ENCODE measurements around the gene SNRNP70.
A peak's percentile ranks its signal among the peaks of the same experiment; 100 is the strongest.

The SNRNP70 gene

GRCh38 chr19:49101160-49101559, 15.9 kb downstream of the SNRNP70 start:
- peaks cover 8% of the 10 kb centered on the region for H3K4me1 Mint-ChIP-seq
- DNase-seq = no peak
- peaks cover 50% of the 10 kb centered on the region for H3K36me3 Mint-ChIP-seq
- no peaks in the 10 kb centered on the region for H3K9me3 Mint-ChIP-seq
- no peak overlapping the region for H3K4me3 Mint-ChIP-seq
- CTCF ChIA-PET = interaction anchor here (5.6 kb wide), 1 partner anchor 13 kb away, joined by 37 read pairs; the partner anchor contains the start of gene LIN7B
- H3K27ac Mint-ChIP-seq = no peak overlapping the region
- H3K27me3 Mint-ChIP-seq = no peaks in the 10 kb centered on the region

GRCh38 chr19:49102303-49102702, 17.1 kb downstream of the SNRNP70 start:
- CTCF ChIA-PET = interaction anchor here (5.6 kb wide), 1 partner anchor 12 kb away, joined by 37 read pairs; the partner anchor contains the start of gene LIN7B
- Mint-ChIP-seq H3K9me3 (no peaks in the 10 kb centered on the region), H3K4me3 (no peak overlapping the region), H3K4me1 (peaks cover 10% of the 10 kb centered on the region), H3K36me3 (peaks cover 55% of the 10 kb centered on the region), H3K27me3 (no peaks in the 10 kb centered on the region), H3K27ac (no peak overlapping the region)
- no peak for DNase-seq

GRCh38 chr19:49103331-49104085, 18.3 kb downstream of the SNRNP70 start:
- no peak for DNase-seq
- Mint-ChIP-seq H3K36me3 (peaks cover 53% of the 10 kb centered on the region), H3K27ac (no peak overlapping the region), H3K27me3 (no peaks in the 10 kb centered on the region), H3K4me3 (no peak overlapping the region), H3K9me3 (no peaks in the 10 kb centered on the region), H3K4me1 (peaks cover 4% of the 10 kb centered on the region)
- CTCF ChIA-PET = no interaction called here

- peaks cover 54% of the 10 kb centered on the region for H3K36me3 Mint-ChIP-seq
- H3K4me3 Mint-ChIP-seq = no peak overlapping the region
- DNase-seq = no peak
- no peak overlapping the region for H3K27ac Mint-ChIP-seq
- CTCF ChIA-PET = interaction anchor here (2.7 kb wide), 1 partner anchor 10 kb away, joined by 11 read pairs; the partner anchor contains the start of gene LIN7B
- peaks cover 6% of the 10 kb centered on the region for H3K4me1 Mint-ChIP-seq
- H3K27me3 Mint-ChIP-seq = no peaks in the 10 kb centered on the region
- no peaks in the 10 kb centered on the region for H3K9me3 Mint-ChIP-seq
Measured at GRCh38 chr19:49104229-49104864, 19.1 kb downstream of the SNRNP70 start.

GRCh38 chr19:49106648-49107135, 21.4 kb downstream of the SNRNP70 start:
- Mint-ChIP-seq H3K36me3 (peaks cover 38% of the 10 kb centered on the region), H3K9me3 (no peaks in the 10 kb centered on the region), H3K27me3 (no peaks in the 10 kb centered on the region), H3K4me1 (peaks cover 6% of the 10 kb centered on the region), H3K27ac (peak overlapping the region; percentile 74), H3K4me3 (peak overlapping the region; percentile 18)
- CTCF ChIA-PET = interaction anchor here (0.5 to 2.7 kb wide), 9 partner anchors 8 to 119 kb away, joined by 3 to 18 read pairs (median 7); partner anchors contain the start of gene LIN7B
- peak; percentile 77 for DNase-seq

- CTCF ChIA-PET = no interaction called here
- Mint-ChIP-seq H3K9me3 (no peaks in the 10 kb centered on the region), H3K27me3 (no peaks in the 10 kb centered on the region), H3K36me3 (peaks cover 35% of the 10 kb centered on the region), H3K27ac (no peak overlapping the region), H3K4me3 (no peak overlapping the region), H3K4me1 (peaks cover 7% of the 10 kb centered on the region)
- DNase-seq = no peak
Measured at GRCh38 chr19:49107625-49108459, 22.6 kb downstream of the SNRNP70 start.

GRCh38 chr19:49109051-49109450, 23.8 kb downstream of the SNRNP70 start:
- no peaks in the 10 kb centered on the region for H3K27me3 Mint-ChIP-seq

GRCh38 chr19:49109569-49110233, 24.4 kb downstream of the SNRNP70 start:
- H3K27ac Mint-ChIP-seq = no peak overlapping the region
- H3K36me3 Mint-ChIP-seq = peaks cover 34% of the 10 kb centered on the region
- CTCF ChIA-PET = interaction anchor here (1.2 kb wide), 1 partner anchor 37 kb away, joined by 3 read pairs; no protein-coding TSS in a partner anchor
- H3K9me3 Mint-ChIP-seq = no peaks in the 10 kb centered on the region
- no peak for DNase-seq
- H3K4me3 Mint-ChIP-seq = no peak overlapping the region
- peaks cover 18% of the 10 kb centered on the region for H3K4me1 Mint-ChIP-seq
- H3K27me3 Mint-ChIP-seq = no peaks in the 10 kb centered on the region

More at GRCh38 chr19:49109051-49109450, 23.8 kb downstream of the SNRNP70 start:
- Mint-ChIP-seq H3K36me3 (peaks cover 35% of the 10 kb centered on the region), H3K4me3 (no peak overlapping the region), H3K27ac (no peak overlapping the region), H3K4me1 (peaks cover 18% of the 10 kb centered on the region), H3K9me3 (no peaks in the 10 kb centered on the region)
- no peak for DNase-seq
- CTCF ChIA-PET = no interaction called here

GRCh38 chr19:49110567-49110966, 25.3 kb downstream of the SNRNP70 start:
- Mint-ChIP-seq H3K27me3 (no peaks in the 10 kb centered on the region), H3K27ac (no peak overlapping the region), H3K4me1 (peaks cover 22% of the 10 kb centered on the region), H3K9me3 (no peaks in the 10 kb centered on the region), H3K36me3 (peaks cover 28% of the 10 kb centered on the region), H3K4me3 (no peak overlapping the region)
- no peak for DNase-seq
- CTCF ChIA-PET = interaction anchor here (1.2 kb wide), 1 partner anchor 36 kb away, joined by 3 read pairs; no protein-coding TSS in a partner anchor

GRCh38 chr19:49111218-49111998, 26.2 kb downstream of the SNRNP70 start:
- Mint-ChIP-seq H3K4me1 (peaks cover 25% of the 10 kb centered on the region), H3K9me3 (no peaks in the 10 kb centered on the region), H3K27ac (no peak overlapping the region), H3K4me3 (no peak overlapping the region), H3K36me3 (peaks cover 24% of the 10 kb centered on the region), H3K27me3 (no peaks in the 10 kb centered on the region)
- CTCF ChIA-PET = interaction anchor here (1.2 kb wide), 1 partner anchor 35 kb away, joined by 3 read pairs; no protein-coding TSS in a partner anchor
- no peak for DNase-seq

GRCh38 chr19:49113762-49114629, 28.7 kb downstream of the SNRNP70 start, which contains the start of gene LIN7B:
LIN7B (plus strand) TSS chr19:49114370; CDS start chr19:49114405, 35 bp downstream.
- peak; percentile 80 for DNase-seq
- Mint-ChIP-seq H3K27me3 (no peaks in the 10 kb centered on the region), H3K27ac (peak within 1 kb of the TSS; percentile 49), H3K4me3 (peak within 1 kb of the TSS; percentile 79), H3K4me1 (peaks cover 40% of the 10 kb centered on the region), H3K9me3 (no peaks in the 10 kb centered on the region), H3K36me3 (peaks cover 4% of the 10 kb centered on the region)
- CTCF ChIA-PET = interaction anchor here (0.6 to 2.6 kb wide), 15 partner anchors 8 to 724 kb away, joined by 3 to 37 read pairs (median 4); partner anchors contain the start of genes GYS1 and RUVBL2
